Erythroblast (primary cell): ENCODE measurements around the gene VPS33B.
A peak's percentile ranks its signal among the peaks of the same experiment; 100 is the strongest.

Experiments
- GATA1 ChIP-seq: IDR thresholded peaks from 2 replicates; pipeline ENCODE4 v1.6.1; 2011; ENCODE audit warnings: low read depth, mild to moderate bottlenecking, control low read depth, low read length, moderate library complexity
- POLR2A ChIP-seq: IDR thresholded peaks from 2 replicates; pipeline ENCODE4 v1.6.1; 2011; ENCODE audit warnings: mild to moderate bottlenecking, low read length

- TF ChIP-seq POLR2A (peak; percentile 77), GATA1 (no peak)
These were observed at the start of gene VPS33B for GRCh38 chr15:91022075-91022831.
